Mesodermal cell (in vitro differentiated cells): ENCODE data around the gene CEP290.

Source experiments
- H3K27ac ChIP-seq: 2 replicates; pipeline ENCODE4 v1.7.0; 2013; ENCODE audit warnings: mild to moderate bottlenecking, low read depth, low read length, moderate library complexity; ENCODE audit not compliant: severe bottlenecking
- H3K36me3 ChIP-seq: 2 replicates; pipeline ENCODE4 v1.7.1; 2013; ENCODE audit warnings: mild to moderate bottlenecking, low read length, moderate library complexity; ENCODE audit not compliant: control insufficient read depth, insufficient read depth
- H3K4me1 ChIP-seq: one replicate; pipeline ENCODE4 v1.7.1; 2013; ENCODE audit warnings: mild to moderate bottlenecking, low read length; ENCODE audit not compliant: insufficient read depth, control insufficient read depth, poor library complexity, severe bottlenecking
- H3K4me3 ChIP-seq: 2 replicates; pipeline ENCODE4 v1.7.0; 2013; ENCODE audit warnings: low read length, control low read depth, mild to moderate bottlenecking; ENCODE audit not compliant: insufficient read depth, poor library complexity, severe bottlenecking; ENCODE audit errors: extremely low read depth
- H3K9me3 ChIP-seq: 2 replicates; pipeline ENCODE4 v1.7.1; 2013; ENCODE audit warnings: mild to moderate bottlenecking, low read length, moderate library complexity; ENCODE audit not compliant: control insufficient read depth
- WGBS, 2 experiments: methylation state at CpG; one replicate each; pipeline ENCODE4 v1.1.5; 2013; ENCODE audit warnings: missing lambda C conversion rate in 2 of 2; ENCODE audit not compliant: insufficient coverage in 2 of 2; 5-methylcytosine and 5-hydroxymethylcytosine counted together

CEP290 gene

DNA sequence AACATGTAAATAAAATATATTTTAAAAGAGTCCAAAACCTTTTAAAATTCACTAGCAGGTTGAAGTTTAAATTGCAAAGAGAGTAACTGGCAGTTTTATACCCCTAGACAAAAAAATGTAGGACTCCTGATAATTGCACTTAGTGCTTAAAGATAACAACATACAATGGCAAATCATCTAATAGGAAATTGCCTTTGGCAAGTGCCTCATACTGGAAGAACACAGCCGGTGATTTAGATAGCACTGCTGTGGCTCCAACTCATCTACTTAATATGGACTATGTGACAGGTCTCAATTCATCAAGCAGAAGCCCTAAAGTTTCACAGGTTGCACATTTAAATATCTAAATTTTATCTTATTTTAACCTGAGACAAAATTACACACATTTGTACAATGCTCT, 126.1 kb downstream of the CEP290 start:
- WGBS, 2 experiments: 91% methylated on average over 1 of the region's 1 CpG; no CpG with 5 or more reads in 1 of the 2 experiments
- no peaks in the 10 kb centered on the region for H3K36me3 ChIP-seq

DNA sequence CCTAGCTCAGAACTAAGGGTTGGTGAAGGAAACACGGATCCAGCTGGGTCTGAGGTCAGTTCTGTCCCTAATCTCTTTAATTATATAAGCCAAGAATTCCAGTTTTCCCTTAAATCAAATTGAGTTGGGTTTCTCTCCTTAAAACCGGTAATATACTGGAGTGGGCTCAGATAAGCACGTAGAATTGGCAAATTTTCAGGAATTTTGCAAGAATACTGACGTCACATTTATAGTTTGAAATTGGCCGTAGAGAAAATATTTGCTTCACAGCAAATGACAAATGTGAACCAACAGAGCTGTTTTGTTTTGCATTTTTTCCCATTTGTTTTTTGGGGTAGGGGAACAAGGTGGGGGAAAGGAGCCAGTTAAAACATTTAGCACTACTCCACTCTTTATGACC, 130.1 kb downstream of the CEP290 start:
- no peaks in the 10 kb centered on the region for H3K4me1 ChIP-seq
- no peaks in the 10 kb centered on the region for H3K9me3 ChIP-seq
- no peak overlapping the region for H3K4me3 ChIP-seq
- H3K36me3 ChIP-seq: no peaks in the 10 kb centered on the region
- H3K27ac ChIP-seq: no peak overlapping the region
- WGBS, 2 experiments: 86 to 93% methylated on average over 4 of the region's 5 CpGs

More for the DNA sequence above, 126.1 kb downstream of the CEP290 start:
- Histone ChIP-seq H3K4me3 (no peak overlapping the region), H3K4me1 (no peaks in the 10 kb centered on the region), H3K9me3 (peaks cover 13% of the 10 kb centered on the region), H3K27ac (no peak overlapping the region)

GRCh38 chr12:88006351-88006750, 135.5 kb downstream of the CEP290 start:
- no peaks in the 10 kb centered on the region for H3K36me3 ChIP-seq
- 76 to 89% methylated on average over 4 of the region's 4 CpGs for WGBS, 2 experiments
- H3K4me3 ChIP-seq: no peak overlapping the region
- H3K27ac ChIP-seq: no peak overlapping the region
- no peaks in the 10 kb centered on the region for H3K9me3 ChIP-seq
- no peaks in the 10 kb centered on the region for H3K4me1 ChIP-seq

- WGBS, 2 experiments: 67% methylated on average over 1 of the region's 2 CpGs; no CpG with 5 or more reads in 1 of the 2 experiments
- no peak overlapping the region for H3K27ac ChIP-seq
- no peaks in the 10 kb centered on the region for H3K9me3 ChIP-seq
- H3K4me1 ChIP-seq: no peaks in the 10 kb centered on the region
- H3K4me3 ChIP-seq: no peak overlapping the region
- no peaks in the 10 kb centered on the region for H3K36me3 ChIP-seq
Observed at GRCh38 chr12:88001327-88001726, 140.6 kb downstream of the CEP290 start.
